Kidney (tissue), 14 donors: Measurements from ENCODE around the gene OLIG2. TPM values are rescaled to one million over a fixed set of nuclear protein-coding genes. Genes with fewer than 3 reads are reported as not detected.
A peak's percentile ranks its signal among the peaks of the same experiment; 100 is the strongest.

Experiments used
- DNase-seq, 5 donors: peaks; one replicate each; pipeline ENCODE4 v3.0.0-alpha.2; 2013 to 2020
- FAIRE-seq: peaks from 2 replicates; lab custom pipeline; 2012; peaks lifted over from hg19 to GRCh38; lab: Jason Lieb, UNC
- H3K27ac ChIP-seq, 2 donors: one replicate each; pipeline ENCODE4 v1.7.0; 2013; ENCODE audit warnings: low read depth in 2 of 2, low read length in 2 of 2, inconsistent platforms in 1 of 2
- H3K27me3 ChIP-seq: one replicate; pipeline ENCODE4 v1.7.1; 2013; ENCODE audit warnings: low read length, inconsistent platforms; ENCODE audit not compliant: control insufficient read depth, insufficient read depth
- H3K36me3 ChIP-seq, 3 donors: one replicate each; pipeline versions ENCODE4 v1.7.0 to v1.7.1; 2013; ENCODE audit warnings: low read length in 3 of 3, control low read depth in 1 of 3, inconsistent platforms in 1 of 3; ENCODE audit not compliant: insufficient read depth in 3 of 3, control insufficient read depth in 2 of 3
- H3K4me1 ChIP-seq, 3 donors: one replicate each; pipeline versions ENCODE4 v1.7.0 to v1.7.1; 2013; ENCODE audit warnings: low read length in 3 of 3, inconsistent platforms in 1 of 3, low read depth in 1 of 3; ENCODE audit not compliant: control insufficient read depth in 2 of 3, insufficient read depth in 2 of 3
- H3K4me3 ChIP-seq, 3 donors: one replicate each; pipeline versions ENCODE4 v1.7.0 to v1.8.1; 2013; ENCODE audit warnings: low read length in 3 of 3, control low read depth in 1 of 3, inconsistent platforms in 1 of 3
- H3K9ac ChIP-seq, 3 donors: one replicate each; pipeline versions ENCODE4 v1.7.0 to v1.7.1; 2013; ENCODE audit warnings: low read length in 3 of 3, control low read depth in 1 of 3, inconsistent platforms in 1 of 3
- H3K9me3 ChIP-seq, 3 donors: one replicate each; pipeline versions ENCODE4 v1.7.0 to v1.7.1; 2013; ENCODE audit warnings: low read length in 3 of 3, control low read depth in 1 of 3, inconsistent platforms in 1 of 3; ENCODE audit not compliant: control insufficient read depth in 2 of 3, insufficient read depth in 1 of 3
- CTCF ChIP-seq: IDR thresholded peaks from 3 replicates; pipeline ENCODE4 v1.5.1; 2012; ENCODE audit warnings: mild to moderate bottlenecking, moderate library complexity, borderline replicate concordance; ENCODE audit not compliant: insufficient read depth; ENCODE audit errors: extremely low read depth
- intact Hi-C: fragments of 100-400 bp; cut with DNase I; formaldehyde crosslinking; loops from one replicate; pipeline ENCODE4 v1.11.1; 2022
- polyA plus RNA-seq: library from polyadenylated mRNA; stranded (reverse); fragments of 350-450 nt; fragmentation: Illumina TruSeq; extraction: RNeasy Lipid Tissue Mini Kit (QIAGEN cat#74804); gene quantifications from one replicate; pipeline ENCODE4 v1.2.3, GENCODE V29; 2014; ENCODE audit warnings: low read depth, low replicate concordance; ENCODE audit not compliant: insufficient read depth
- total RNA-seq: library from RNA; stranded (reverse); fragmentation: NEBNext Ultra II Directional; extraction: Animal tissue kit (Norgen Biotek cat#: 25700); gene quantifications from one replicate; pipeline ENCODE4 v1.2.1, GENCODE V29; 2021
- donor health status: control.
- donor health status: control.
- donor health status: control.
- donor health status: control.
- donor health status: control.
- donor health status: DM: yes; HTN: yes; CAD: no.
- donor health status: Normal renal cell carcinoma (clear cell type).

Gene OLIG2
- total and polyA plus RNA-seq, 2 donors from 2014 or later = not detected

GRCh38 chr21:33032434-33033047, 6.8 kb downstream of the OLIG2 start:
- Histone ChIP-seq H3K9ac (no peak overlapping the region), H3K36me3 (no peaks in the 10 kb centered on the region), H3K4me1 (no peaks in the 10 kb centered on the region), H3K4me3 (no peak overlapping the region), H3K9me3 (no peaks in the 10 kb centered on the region), H3K27me3 (peaks cover 55% of the 10 kb centered on the region), H3K27ac (no peak overlapping the region)
- intact Hi-C loops = no loop called here
- no peak for TF ChIP-seq CTCF
- DNase-seq = no peak
- no peak for FAIRE-seq

GRCh38 chr21:33033094-33033951, 7.6 kb downstream of the OLIG2 start:
- no peak overlapping the region for H3K4me3 ChIP-seq
- H3K4me1 ChIP-seq = no peaks in the 10 kb centered on the region
- peaks cover 57% of the 10 kb centered on the region for H3K27me3 ChIP-seq
- H3K9ac ChIP-seq = no peak overlapping the region
- H3K9me3 ChIP-seq = no peaks in the 10 kb centered on the region
- intact Hi-C loops = no loop called here
- no peak overlapping the region for H3K27ac ChIP-seq
- H3K36me3 ChIP-seq = no peaks in the 10 kb centered on the region
- FAIRE-seq (no peak), DNase-seq (peak in 1 of 5 donors; percentile 66)
- TF ChIP-seq CTCF = no peak

- intact Hi-C loops = no loop called here
- H3K27me3 ChIP-seq = peaks cover 51% of the 10 kb centered on the region
- DNase-seq = no peak
- H3K36me3 ChIP-seq = no peaks in the 10 kb centered on the region
- no peak for FAIRE-seq
- no peak overlapping the region for H3K4me3 ChIP-seq
- no peak for TF ChIP-seq CTCF
- no peak overlapping the region for H3K27ac ChIP-seq
- H3K9me3 ChIP-seq = no peaks in the 10 kb centered on the region
- no peaks in the 10 kb centered on the region for H3K4me1 ChIP-seq
- no peak overlapping the region for H3K9ac ChIP-seq
Observed at GRCh38 chr21:33033961-33034413, 8.3 kb downstream of the OLIG2 start.
